H1 (cell line): ENCODE data around the gene ZBTB7B. TPM values are rescaled to one million over a fixed set of nuclear protein-coding genes. Genes with fewer than 3 reads are reported as not detected.
A peak's percentile ranks its signal among the peaks of the same experiment; 100 is the strongest.

ENCODE experiments used
- BRCA1 ChIP-seq: IDR thresholded peaks from 2 replicates; pipeline ENCODE4 v1.6.1; 2012; ENCODE audit warnings: low read depth, low read length, improper control_type of control experiment
- EZH2 ChIP-seq: fragments of 200-600 bp; sonication (generic); IDR thresholded peaks from 2 replicates; pipeline ENCODE4 v1.7.1; 2012; ENCODE audit warnings: low read depth, mild to moderate bottlenecking, moderate library complexity, low read length, inconsistent platforms; ENCODE audit not compliant: severe bottlenecking
- KDM4A ChIP-seq: IDR thresholded peaks from one replicate; pipeline ENCODE4 v1.7.1; 2012; ENCODE audit warnings: low read depth, mild to moderate bottlenecking, moderate library complexity, low read length, inconsistent platforms; ENCODE audit not compliant: severe bottlenecking
- SIN3A ChIP-seq, 2 experiments: IDR thresholded peaks in 1 of 2; conservative IDR thresholded peaks in 1 of 2; 2 replicates each; pipeline ENCODE4 v1.6.1; 2011 to 2012; ENCODE audit warnings: low read length in 2 of 2, improper control_type of control experiment in 1 of 2, low read depth in 1 of 2, mild to moderate bottlenecking in 1 of 2
- SIRT6 ChIP-seq: IDR thresholded peaks from one replicate; pipeline ENCODE4 v1.7.1; 2012; ENCODE audit warnings: low read length, inconsistent platforms
- polyA plus RNA-seq, 7 experiments: library from polyadenylated mRNA; depleted of rRNA in 3 of 7; stranded (reverse) in 5 of 7; unstranded in 2 of 7; fragments of >200 nt in 5 of 7; fragments of 200-250 nt in 2 of 7; gene quantifications; 1 replicate in 5 of 7; 2 replicates in 1 of 7; 4 replicates in 1 of 7; pipeline versions ENCODE4 v1.2.1 to v1.2.3, GENCODE V29; 2011 to 2013; ENCODE audit warnings: missing spikeins in 2 of 7, mixed read lengths in 2 of 7
- total RNA-seq: library from RNA; stranded (reverse); fragmentation: NEBNext Ultra II Directional; extraction: Animal tissue kit (Norgen Biotek cat#: 25700); gene quantifications from 2 replicates; pipeline ENCODE4 v1.2.1, GENCODE V29; 2021

Gene ZBTB7B
- total and polyA plus RNA-seq, 2 of the 8 experiments (the other 6 are each of a cell fraction or from before 2014, with no cell fraction given) = 24.5 to 36.9 TPM

DNA sequence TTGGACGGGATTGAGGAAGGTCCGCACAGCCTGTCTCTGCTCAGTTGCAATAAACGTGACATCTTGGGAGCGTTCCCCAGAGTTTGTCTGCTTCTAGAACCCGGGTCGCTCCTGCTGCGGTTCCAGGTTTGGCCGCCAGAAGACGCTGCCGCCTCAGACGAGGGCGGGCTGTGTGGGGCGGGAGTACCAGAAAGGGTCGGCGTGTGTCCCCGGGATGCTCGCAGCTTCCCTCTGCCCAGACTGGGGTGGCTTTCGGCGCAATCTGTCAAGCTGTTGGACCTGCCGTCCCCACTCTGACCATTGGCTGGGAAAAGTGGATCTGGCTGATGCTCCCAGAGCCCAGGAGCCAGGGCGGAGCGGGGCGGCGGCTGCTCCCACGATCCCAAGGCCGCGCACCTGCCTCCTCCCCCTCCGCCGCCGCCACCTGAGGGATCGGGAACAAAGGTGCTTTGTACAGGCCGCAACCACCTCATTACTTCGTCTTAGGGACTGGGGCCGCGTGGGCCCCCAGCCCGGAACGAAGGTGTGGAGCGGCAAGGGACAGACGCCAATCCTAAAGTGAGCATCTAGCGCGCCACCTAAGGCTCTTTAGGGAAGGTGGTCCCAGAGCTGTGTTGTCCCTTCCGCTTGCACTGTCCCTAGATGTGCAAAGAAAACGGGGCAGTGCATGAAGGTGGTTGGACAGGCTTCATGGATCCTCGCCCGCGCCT lies 60.3 kb downstream of the ZBTB7B start (continued):
- TF ChIP-seq SIN3A (conservative IDR thresholded peaks at IDR 0.05 in 1 of 2, IDR thresholded peaks at IDR 0.05 in 1 of 2; ENCODE audit: low read depth in 1 of 2, low read length in 2 of 2) (peak in 1 of 2 experiments; percentile 70; a peak in 1 of 4 replicates), SIRT6 (no peak), KDM4A (peak; percentile 49), BRCA1 (no peak), EZH2 (no peak)
